GM18909 (cell line): Measurements from ENCODE around the gene EFTUD2.
"Not testable (repeated sequence)": the region's sequence is repeated elsewhere in the genome, so short reads cannot be mapped to it uniquely, and the experiment has no call there.

ENCODE experiments used
- ATAC-seq: cut with Tn5 transposase; IDR thresholded peaks from one replicate; pipeline ENCODE4 v1.9.1; 2021; ENCODE audit warnings: mild to moderate bottlenecking; ENCODE audit not compliant: unreplicated experiment, poor library complexity

Gene EFTUD2

DNA sequence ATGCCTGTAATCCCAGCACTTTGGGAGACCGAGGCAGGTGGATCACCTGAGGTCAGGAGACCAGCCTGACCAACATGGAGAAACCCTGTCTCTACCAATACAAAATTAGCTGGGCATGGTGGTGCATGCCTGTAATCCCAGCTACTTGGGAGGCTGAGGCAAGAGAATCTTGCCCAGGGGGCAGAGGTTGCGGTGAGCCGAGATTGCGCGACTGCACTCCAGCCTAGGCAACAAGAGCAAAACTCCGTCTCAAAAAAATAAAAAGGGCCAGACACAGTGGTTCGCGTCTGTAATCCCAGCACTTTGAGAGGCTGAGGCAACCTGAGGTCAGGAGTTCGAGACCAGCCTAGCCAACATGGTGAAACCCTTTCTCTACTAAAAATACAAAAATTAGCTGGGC is 74.0 kb downstream of the EFTUD2 start:
- ATAC-seq, result not testable (repeated sequence)

DNA sequence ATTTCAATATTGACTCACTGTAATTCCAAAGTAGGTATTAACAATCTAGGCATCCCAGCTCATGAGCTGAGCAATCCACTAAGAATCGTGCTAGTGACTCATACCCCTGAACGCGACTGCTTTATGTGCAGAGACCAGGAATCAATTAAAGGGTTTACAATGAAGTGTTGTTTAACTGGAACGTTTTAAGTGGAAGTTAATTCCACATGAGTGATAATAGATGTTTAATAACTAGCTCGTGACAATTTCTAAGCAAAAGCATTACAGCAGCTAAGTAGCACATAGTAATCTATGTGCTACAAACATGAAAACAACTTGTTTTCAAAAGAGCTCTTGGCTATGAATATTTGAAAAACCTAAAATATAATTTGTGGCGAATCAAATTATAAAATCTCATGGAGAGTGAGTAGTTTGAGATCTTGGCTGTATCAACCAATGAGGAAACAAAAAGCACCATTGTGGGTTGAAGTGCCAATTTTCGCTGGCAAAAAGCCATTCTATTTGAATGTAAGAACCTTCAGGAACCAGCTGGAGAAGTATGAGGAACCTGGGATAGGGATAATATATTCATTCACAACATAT is 78.5 kb downstream of the EFTUD2 start:
- ATAC-seq, result no peak

DNA sequence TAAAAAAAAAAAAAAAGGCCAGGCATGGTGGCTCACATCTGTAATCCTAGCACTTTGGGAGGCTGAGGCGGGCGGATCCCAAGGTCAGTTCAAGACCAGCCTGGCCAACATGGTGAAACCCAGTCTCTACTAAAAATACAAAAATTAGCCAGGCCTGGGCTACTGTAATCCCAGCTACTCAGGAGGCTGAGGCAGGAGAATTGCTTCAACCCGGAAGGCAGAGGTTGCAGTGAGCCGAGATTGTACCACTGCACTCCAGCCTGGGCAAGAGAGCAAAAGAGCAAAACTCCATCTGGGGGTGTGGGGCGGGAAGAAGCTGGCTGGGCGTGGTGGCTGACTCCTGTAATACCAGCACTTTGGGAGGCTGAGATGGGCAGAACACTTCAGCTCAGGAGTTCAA is 80.7 kb downstream of the EFTUD2 start:
- not testable (repeated sequence) for ATAC-seq

DNA sequence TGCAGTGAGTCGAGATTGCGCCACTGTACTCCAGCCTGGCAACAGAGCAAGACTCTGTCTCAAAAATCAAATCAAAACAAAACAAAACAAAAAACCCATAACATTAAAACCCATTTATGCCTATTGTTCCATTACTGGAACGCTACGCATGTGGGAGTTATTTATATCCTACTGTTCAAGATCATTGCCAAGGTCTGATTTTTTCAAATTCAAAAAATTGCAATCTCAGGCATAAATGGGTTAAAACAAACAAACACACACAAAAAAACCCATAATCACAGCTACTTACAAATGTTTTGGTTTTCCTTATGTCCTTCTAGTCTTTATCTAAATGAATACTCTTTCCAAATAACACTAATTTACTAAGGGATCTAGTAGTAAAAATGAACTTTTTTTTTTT is 87.0 kb downstream of the EFTUD2 start:
- ATAC-seq, result no peak

DNA sequence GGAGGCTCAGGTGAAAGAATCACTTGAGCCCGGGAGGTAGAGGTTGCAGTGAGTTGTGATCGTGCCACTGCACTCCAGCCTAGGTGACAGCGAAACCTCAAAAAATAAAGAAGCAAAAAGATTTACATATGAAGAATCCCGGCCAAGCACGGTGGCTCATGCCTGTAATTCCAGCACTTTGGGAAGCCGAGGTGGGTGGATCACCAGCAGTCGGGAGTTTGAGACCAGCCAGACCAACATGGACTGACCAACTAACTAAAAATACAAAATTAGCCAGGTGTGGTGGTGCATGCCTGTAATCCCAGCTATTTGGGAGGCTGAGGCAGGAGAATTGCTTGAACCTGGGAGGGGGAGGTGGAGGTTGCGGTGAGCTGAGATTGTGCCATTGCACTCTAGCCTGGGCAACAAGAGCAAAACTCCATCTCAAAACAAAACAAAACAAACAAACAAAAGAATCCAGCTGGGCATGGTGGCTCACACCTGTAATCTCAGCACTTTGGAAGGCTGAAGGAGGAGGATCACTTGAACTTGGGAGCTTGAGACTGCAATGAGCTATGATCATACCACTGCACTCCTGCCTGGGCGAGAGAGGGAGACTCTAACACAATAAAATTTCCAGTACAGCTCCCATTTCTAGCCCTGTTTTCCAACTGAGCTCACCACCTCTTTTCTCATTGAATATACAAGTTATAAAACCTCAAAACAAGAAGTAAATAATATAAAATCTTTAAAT is 90.4 kb downstream of the EFTUD2 start:
- ATAC-seq, result not testable (repeated sequence)

DNA sequence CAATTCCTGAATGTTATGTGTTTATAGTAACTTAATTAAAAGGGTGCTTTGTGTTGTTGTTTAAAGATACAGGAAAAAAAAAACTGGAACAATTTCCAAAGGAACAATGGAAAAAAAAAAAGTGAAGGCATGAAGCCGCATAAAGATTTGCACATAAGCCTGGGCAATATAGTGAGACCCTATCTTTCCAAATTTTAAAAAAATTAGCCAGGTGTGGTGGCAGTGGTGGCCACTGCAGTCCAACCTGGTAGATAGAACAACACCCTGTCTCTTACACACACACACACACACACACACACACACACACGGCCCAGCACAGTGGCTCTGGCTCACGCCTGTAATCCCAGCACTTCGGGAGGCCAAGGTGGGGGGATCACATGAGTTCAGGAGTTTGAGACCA is 91.1 kb downstream of the EFTUD2 start:
- ATAC-seq, result no peak

DNA sequence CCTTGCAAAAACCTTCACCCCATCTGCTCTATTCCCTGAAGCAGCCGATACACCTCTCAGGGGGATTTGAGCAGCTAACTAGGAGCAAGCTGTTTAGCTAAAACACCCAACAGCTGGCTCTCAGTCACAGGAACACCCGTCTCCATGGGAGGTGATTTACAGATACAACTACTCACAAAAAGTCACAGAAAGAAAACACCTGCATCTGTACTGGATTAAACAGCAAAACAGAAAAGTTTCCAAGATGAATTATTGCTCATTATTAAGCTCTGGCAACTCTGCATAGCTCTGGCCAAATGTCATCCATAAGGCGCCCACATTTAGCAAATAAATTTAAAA is 91.5 kb downstream of the EFTUD2 start:
- ATAC-seq, result no peak

DNA sequence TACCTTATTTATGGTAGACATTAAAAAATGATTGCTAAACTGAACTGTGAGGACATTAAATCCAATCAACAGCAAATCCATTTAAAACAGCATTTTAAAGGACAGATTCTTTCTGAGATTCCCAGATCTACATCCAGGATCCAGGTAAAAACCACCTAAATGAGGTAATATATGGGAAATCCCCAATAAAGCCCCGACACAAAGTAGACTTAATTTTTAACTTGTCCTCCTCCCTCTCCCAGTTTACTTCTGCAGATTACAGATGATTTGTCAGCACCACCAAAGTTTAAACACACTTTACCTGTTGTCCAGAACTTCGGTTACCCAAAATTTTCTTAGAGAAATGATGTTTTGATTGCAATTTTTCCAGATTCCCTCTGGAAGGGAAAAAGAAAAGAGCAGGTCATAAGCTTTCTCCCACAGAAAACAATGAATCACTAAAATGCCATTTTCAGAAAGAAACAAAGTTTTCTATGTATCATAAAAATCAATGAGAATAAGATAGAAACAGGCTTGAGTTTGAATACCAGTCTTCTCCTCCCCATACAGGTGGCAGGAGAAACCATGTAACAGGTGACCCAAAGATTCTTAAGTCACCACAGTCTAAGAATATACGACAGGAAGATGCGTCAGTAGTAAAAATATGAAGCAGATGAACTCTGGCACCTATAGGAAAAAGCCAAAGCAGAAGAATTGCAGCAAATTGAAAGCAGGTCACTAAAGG is 92.0 kb downstream of the EFTUD2 start:
- no peak for ATAC-seq

DNA sequence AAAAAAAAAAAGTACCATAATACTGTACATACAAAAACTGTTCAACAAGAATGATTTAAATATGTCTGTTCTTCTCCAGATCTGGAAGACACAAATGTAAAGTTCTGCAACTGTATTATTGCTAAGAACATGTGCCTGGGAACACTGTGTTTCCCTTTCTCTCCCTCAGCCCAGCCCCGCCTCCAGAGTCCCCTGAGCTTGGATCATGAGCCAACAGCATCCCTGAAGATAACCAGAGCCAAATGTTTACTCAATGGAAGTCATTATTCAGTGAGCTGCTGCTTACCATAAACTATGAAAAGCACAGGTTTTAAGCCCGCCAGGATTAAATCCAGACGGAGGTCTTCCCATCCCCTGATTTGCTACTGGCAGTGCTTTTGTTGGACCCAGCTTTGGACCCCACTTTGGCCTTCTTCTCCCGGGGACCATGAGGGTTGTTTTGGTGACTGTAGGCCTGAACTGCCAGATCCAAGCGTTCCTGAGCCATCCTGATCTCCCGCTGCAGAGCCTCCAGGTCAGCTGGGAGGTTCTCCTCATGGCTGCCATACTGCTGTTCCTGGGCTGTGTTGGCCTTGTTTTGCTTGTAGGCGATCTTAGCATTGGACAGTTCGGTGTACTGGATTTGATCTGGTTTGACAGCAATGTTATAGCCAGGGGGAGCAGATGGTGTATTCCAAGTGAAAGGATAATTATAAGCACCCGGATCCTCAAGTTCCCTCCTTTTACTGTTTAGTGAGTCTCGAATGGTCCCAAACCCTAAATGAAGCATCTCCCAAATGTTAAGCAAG is 94.7 kb downstream of the EFTUD2 start:
- ATAC-seq, result no peak

DNA sequence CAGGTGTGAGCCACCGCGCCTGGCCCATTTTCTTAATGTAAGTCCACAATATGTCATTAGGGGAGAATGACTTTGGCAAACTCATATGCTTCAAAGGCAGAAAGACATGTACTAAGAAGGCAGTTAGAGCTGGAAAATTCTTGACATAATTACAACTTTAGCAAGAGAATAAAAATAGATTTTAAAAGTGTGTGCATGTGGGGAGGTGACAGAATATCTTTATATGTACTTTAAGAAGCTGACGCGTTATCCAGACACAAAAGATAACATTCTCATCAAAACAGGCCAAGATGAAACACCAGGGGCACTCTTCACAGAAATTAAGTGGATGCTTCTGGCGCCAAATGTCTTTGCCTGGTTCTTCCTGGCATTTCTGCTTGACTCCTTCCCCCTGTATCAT is 97.4 kb downstream of the EFTUD2 start:
- ATAC-seq, result no peak
